ENCODE data around the gene ZCCHC14.

DNA sequence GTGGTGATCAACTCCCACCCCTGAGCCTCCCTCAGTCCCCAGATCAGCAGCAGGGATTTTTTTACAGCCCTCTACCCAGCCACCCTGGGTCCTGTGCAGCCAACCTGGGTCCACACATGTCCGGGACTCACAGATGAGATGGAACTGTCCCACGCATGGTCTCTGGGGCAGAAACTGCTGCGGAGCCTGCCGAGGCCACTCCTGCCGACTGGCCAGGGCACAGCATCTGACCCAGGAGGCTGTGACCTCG is 48.0 kb upstream of the ZCCHC14 start:
- TF ChIP-seq CTCF (IDR thresholded peaks at IDR 0.05): no peak
- TF ChIP-seq POLR2A (IDR thresholded peaks at IDR 0.05): no peak

Measured in esophagus squamous epithelium (tissue), 4 donors.